HFF-Myc (cell line): Measurements from ENCODE around the gene GPR156.
A peak's percentile ranks its signal among the peaks of the same experiment; 100 is the strongest.
"Not testable (repeated sequence)": the region's sequence is repeated elsewhere in the genome, so short reads cannot be mapped to it uniquely, and the experiment has no call there.

ENCODE experiments used
- DNase-seq: peaks from one replicate; pipeline ENCODE4 v3.0.0-alpha.2; 2011; ENCODE audit warnings: low read depth; ENCODE audit errors: extremely low read depth
- H3K4me3 ChIP-seq: replicated peaks from 2 replicates; pipeline ENCODE4 v1.5.1; 2011; ENCODE audit warnings: low read depth, mild to moderate bottlenecking, control low read depth, low read length
- TF ChIP-seq, protein P1 (sequence below): IDR thresholded peaks from 2 replicates; pipeline ENCODE4 v1.5.1; 2012; ENCODE audit warnings: mild to moderate bottlenecking, low read depth, low read length, control low read depth; ENCODE audit errors: missing control alignments

Gene GPR156

DNA sequence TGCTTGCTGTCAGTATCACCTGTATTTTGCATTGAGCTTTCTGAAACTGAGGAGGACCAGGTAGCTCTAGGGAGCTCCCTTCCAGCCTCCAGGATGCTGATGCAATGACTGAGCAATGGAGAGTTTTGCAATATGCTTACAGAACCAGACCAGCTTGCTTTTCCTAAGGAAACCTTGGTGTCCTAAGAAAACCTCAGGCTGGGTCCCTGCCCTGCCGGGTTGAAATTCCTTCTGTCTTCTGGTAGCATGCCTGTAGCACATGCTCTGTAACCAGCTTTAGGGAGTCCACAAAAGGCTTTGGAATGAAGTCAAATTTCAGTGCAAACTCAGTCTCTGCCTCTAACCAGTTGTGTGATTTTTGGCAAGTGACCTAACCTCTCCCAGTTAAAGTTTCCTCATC, 125.0 kb downstream of the GPR156 start:
- DNase-seq: peak; percentile 75
- TF ChIP-seq, protein P1, sequence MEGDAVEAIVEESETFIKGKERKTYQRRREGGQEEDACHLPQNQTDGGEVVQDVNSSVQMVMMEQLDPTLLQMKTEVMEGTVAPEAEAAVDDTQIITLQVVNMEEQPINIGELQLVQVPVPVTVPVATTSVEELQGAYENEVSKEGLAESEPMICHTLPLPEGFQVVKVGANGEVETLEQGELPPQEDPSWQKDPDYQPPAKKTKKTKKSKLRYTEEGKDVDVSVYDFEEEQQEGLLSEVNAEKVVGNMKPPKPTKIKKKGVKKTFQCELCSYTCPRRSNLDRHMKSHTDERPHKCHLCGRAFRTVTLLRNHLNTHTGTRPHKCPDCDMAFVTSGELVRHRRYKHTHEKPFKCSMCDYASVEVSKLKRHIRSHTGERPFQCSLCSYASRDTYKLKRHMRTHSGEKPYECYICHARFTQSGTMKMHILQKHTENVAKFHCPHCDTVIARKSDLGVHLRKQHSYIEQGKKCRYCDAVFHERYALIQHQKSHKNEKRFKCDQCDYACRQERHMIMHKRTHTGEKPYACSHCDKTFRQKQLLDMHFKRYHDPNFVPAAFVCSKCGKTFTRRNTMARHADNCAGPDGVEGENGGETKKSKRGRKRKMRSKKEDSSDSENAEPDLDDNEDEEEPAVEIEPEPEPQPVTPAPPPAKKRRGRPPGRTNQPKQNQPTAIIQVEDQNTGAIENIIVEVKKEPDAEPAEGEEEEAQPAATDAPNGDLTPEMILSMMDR: no peak
- H3K4me3 ChIP-seq: no peak overlapping the region

DNA sequence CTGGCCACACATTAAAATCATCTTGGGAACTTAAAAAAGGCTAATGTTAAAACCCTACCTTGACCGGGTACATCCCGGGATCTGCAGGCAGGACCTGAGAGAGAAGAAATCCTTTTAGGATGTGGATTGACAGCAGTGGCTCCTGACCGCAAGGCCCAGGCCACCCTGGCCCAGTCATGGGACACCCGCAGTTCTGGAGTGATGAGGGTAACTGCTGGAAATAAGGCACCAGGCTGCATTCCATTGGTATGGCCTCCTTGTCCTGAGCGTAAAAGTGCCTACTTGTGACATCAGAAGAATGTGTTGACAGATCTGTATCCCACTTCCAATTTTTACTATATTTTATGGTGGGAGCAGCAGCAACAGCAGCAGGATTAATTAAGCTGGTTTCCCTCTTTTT, 127.3 kb downstream of the GPR156 start:
- no peak overlapping the region for H3K4me3 ChIP-seq
- TF ChIP-seq, protein P1: no peak
- no peak for DNase-seq

DNA sequence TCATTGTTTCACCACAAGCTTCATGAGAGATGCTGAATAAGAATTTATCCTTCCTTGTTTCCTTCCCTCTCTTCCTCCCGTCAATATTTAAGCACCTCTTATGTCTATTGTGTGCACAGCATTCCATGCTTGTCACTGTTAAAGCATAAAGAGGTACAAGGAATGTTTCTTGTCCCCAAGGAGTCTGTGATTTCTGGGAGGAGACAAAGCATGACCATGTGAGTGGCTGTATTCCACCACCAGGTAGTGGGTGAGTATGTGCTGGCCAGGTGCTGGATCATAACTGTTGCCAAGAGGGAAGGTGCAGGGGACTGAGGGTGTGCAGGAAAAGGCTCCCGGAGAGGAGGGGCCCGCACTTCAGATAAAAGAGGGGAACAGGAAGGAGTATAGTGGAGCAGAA, 127.9 kb downstream of the GPR156 start:
- no peak for DNase-seq
- no peak overlapping the region for H3K4me3 ChIP-seq
- TF ChIP-seq, protein P1: no peak

DNA sequence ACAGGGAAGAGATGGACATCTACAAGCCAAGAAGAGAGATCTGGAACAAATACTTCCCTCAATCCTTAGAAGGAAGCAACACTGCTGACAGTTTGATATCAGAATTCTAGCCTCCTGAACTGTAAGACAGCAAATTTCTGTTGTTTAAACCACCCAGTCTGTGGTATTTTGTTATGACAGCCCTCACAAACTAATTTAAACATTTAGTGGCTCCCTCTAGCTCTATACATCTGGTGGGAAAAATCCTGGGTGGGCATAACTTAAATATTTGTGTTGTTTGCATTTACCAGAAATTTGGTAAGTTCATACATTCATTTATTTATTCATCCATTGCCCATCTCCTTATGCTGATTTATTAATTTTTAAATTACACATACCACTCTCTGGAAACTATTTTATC, 128.3 kb downstream of the GPR156 start:
- no peak for DNase-seq
- H3K4me3 ChIP-seq: no peak overlapping the region

DNA sequence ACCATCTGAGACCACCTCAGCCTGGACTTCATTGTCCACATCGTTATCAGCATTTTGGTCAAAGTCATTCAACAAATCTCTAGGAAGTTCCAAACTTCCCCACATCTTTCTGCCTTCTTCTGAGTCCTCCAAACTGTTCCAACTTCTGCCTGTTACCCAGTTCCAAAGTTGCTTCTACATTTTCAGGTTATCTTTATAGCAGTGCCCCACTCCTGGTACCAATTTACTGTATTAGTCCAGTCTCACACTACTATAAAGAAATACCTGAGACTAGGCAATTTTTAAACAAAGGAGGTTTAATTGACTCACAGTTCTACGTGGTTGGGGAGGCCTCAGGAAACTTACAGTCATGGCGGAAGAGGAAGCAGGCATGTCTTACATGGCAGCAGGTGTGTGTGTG, 129.3 kb downstream of the GPR156 start:
- not testable (repeated sequence) for DNase-seq, H3K4me3 ChIP-seq

More for the DNA sequence above, 128.3 kb downstream of the GPR156 start:
- TF ChIP-seq, protein P1: no peak

DNA sequence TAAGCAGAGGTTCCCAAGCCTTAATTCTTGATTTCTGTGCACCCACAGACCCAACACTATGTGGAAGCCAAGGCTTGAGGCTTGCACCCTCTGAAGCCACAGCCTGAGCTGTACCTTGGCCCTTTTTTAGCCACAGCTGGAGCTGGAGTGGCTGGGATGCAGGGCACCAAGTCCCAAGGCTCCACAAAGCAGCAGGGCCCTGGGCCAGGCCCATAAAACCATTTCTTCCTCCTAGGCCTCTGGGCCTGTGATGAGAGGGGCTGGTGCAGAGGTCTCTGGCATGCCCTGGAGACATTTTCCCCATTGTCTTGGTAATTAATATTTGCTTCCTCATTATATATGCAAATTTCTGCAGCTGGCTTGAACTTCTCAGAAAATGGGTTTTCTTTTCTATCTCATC, 129.9 kb downstream of the GPR156 start:
- TF ChIP-seq, protein P1: no peak
- no peak overlapping the region for H3K4me3 ChIP-seq
- no peak for DNase-seq

DNA sequence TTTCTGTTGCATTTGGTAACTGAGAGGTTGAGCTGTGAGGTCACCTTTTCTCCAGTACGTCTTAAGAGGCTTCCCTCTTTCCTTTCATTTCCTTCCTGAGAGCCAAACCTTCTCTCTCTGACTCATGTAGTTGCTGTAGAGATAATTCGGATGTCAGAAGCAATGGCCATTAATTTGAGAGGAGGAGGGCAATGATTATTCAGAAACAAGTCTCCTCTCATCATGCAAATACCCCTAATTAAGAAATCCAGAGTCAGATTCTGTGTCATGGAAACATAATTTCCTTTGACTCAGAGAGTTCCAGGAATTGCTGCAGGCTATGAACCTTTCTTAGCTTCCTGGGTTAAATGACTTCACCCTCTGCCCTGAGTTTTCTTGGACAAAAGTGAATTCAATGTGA, 131.7 kb downstream of the GPR156 start:
- TF ChIP-seq, protein P1: no peak
- no peak for DNase-seq
- no peak overlapping the region for H3K4me3 ChIP-seq
